Sigmoid colon (tissue), 7 donors: ENCODE measurements around the gene MYOC. TPM values are rescaled to one million over a fixed set of nuclear protein-coding genes. Genes with fewer than 3 reads are reported as not detected.
"Not testable (repeated sequence)": the region's sequence is repeated elsewhere in the genome, so short reads cannot be mapped to it uniquely, and the experiment has no call there.

ENCODE experiments used
- DNase-seq: peaks from one replicate; pipeline ENCODE4 v3.0.0-alpha.2; 2019
- H3K27ac ChIP-seq, 4 donors: fragments of 200-600 bp; sonication (generic); one replicate each; pipeline ENCODE4 v1.5.1; 2016 to 2019; ENCODE audit warnings: mild to moderate bottlenecking in 1 of 4
- H3K27me3 ChIP-seq, 3 donors: fragments of 200-600 bp; sonication (generic); one replicate each; pipeline ENCODE4 v1.5.1; 2019; ENCODE audit warnings: mild to moderate bottlenecking in 1 of 3
- H3K36me3 ChIP-seq, 4 donors: fragments of 200-600 bp; sonication (generic); one replicate each; pipeline ENCODE4 v1.5.1; 2016 to 2019
- H3K4me1 ChIP-seq, 4 donors: fragments of 200-600 bp; sonication (generic); one replicate each; pipeline ENCODE4 v1.5.1; 2017 to 2019
- H3K4me3 ChIP-seq, 4 donors: fragments of 200-600 bp; sonication (generic); one replicate each; pipeline ENCODE4 v1.5.1; 2017 to 2019; ENCODE audit warnings: mild to moderate bottlenecking in 2 of 4, moderate library complexity in 1 of 4
- H3K9me3 ChIP-seq, 4 donors: fragments of 200-600 bp in 3 of 4; sonication (generic) in 3 of 4; one replicate each; pipeline versions ENCODE4 v1.5.1 to v1.6.1; 2013 to 2019
- CTCF ChIP-seq, 4 experiments: fragments of 450-650 bp in 3 of 4; fragments of 200-600 bp in 1 of 4; IDR thresholded peaks; one replicate each; pipeline ENCODE4 v1.5.1; 2016 to 2019; ENCODE audit warnings: antibody characterized with exemption in 4 of 4, mild to moderate bottlenecking in 3 of 4, moderate library complexity in 2 of 4
- EP300 ChIP-seq, 4 donors: sonication (generic); formaldehyde crosslinking; IDR thresholded peaks; one replicate each; pipeline ENCODE4 v1.6.1; 2017; ENCODE audit warnings: antibody characterized with exemption in 4 of 4
- POLR2A ChIP-seq, 2 donors: fragments of 450-650 bp; IDR thresholded peaks; one replicate each; pipeline ENCODE4 v1.6.1; 2016; ENCODE audit warnings: antibody characterized with exemption in 2 of 2, mild to moderate bottlenecking in 2 of 2, moderate library complexity in 2 of 2
- POLR2AphosphoS5 ChIP-seq, 4 donors: sonication (generic); formaldehyde crosslinking; IDR thresholded peaks; one replicate each; pipeline ENCODE4 v1.6.1; 2017; ENCODE audit warnings: antibody characterized with exemption in 4 of 4
- WGBS, 2 donors: extraction: QIAGEN DNeasy Blood & Tissue Kit; methylation state at CpG; one replicate each; pipeline ENCODE4 v1.1.7; 2013; 5-methylcytosine and 5-hydroxymethylcytosine counted together
- intact Hi-C: fragments of 100-400 bp; cut with DNase I; formaldehyde crosslinking; loops from one replicate; pipeline ENCODE4 v1.15.1; 2023
- polyA plus RNA-seq, 3 donors: library from polyadenylated mRNA; stranded (reverse); fragments of 200-250 nt; gene quantifications; one replicate each; pipeline ENCODE4 v1.2.3, GENCODE V29; 2013
- total RNA-seq, 4 donors: library from RNA; depleted of rRNA; stranded (reverse); fragments of >200 nt; gene quantifications; one replicate each; pipeline ENCODE4 v1.1.0, GENCODE V29; 2016
- donor health status: healthy with polysubstance abuse.
- donor health status: Bipolar disorder and iron deficiency.
- donor health status: healthy.

The MYOC gene
- total and polyA plus RNA-seq, 7 donors: 0.50 to 31.0 (median 6.7) TPM; not detected in 1

- Histone ChIP-seq H3K27ac (peak overlapping the region in 3 of 4 donors; percentile 45 to 85 (median 64)), H3K4me3 (no peak overlapping the region), H3K27me3 (no peaks in the 10 kb centered on the region), H3K4me1 (peaks cover 0 to 44% (median 31%) of the 10 kb centered on the region in 4 donors), H3K9me3 (no peaks in the 10 kb centered on the region), H3K36me3 (no peaks in the 10 kb centered on the region)
- intact Hi-C loops: no loop called here
- no peak for DNase-seq
- TF ChIP-seq EP300 (IDR thresholded peaks at IDR 0.05) (no peak), POLR2A (IDR thresholded peaks at IDR 0.05) (no peak), POLR2AphosphoS5 (IDR thresholded peaks at IDR 0.05) (no peak), CTCF (IDR thresholded peaks at IDR 0.05) (no peak)
Measured at GRCh38 chr1:171664976-171665375, 12.5 kb upstream of the MYOC start.

- intact Hi-C loops: no loop called here
- Histone ChIP-seq H3K4me3 (no peak overlapping the region), H3K36me3 (no peaks in the 10 kb centered on the region), H3K27me3 (no peaks in the 10 kb centered on the region), H3K4me1 (peaks cover 0 to 44% (median 31%) of the 10 kb centered on the region in 4 donors), H3K9me3 (no peaks in the 10 kb centered on the region), H3K27ac (peak overlapping the region; percentile 45 to 85 (median 62))
- WGBS, 2 donors: 71 to 80% methylated on average over 4 of the region's 4 CpGs
- TF ChIP-seq CTCF (IDR thresholded peaks at IDR 0.05) (no peak), POLR2AphosphoS5 (IDR thresholded peaks at IDR 0.05) (no peak), POLR2A (IDR thresholded peaks at IDR 0.05) (no peak), EP300 (IDR thresholded peaks at IDR 0.05) (no peak)
- no peak for DNase-seq
Measured at GRCh38 chr1:171663854-171664575, 11.5 kb upstream of the MYOC start.

- Histone ChIP-seq H3K27me3 (no peaks in the 10 kb centered on the region), H3K4me1 (peaks cover 0 to 44% (median 31%) of the 10 kb centered on the region in 4 donors), H3K9me3 (no peaks in the 10 kb centered on the region), H3K4me3 (no peak overlapping the region), H3K36me3 (no peaks in the 10 kb centered on the region), H3K27ac (peak overlapping the region; percentile 45 to 85 (median 62))
- no peak for TF ChIP-seq EP300 (IDR thresholded peaks at IDR 0.05)
- no peak for TF ChIP-seq CTCF (IDR thresholded peaks at IDR 0.05)
- TF ChIP-seq POLR2A (IDR thresholded peaks at IDR 0.05): no peak
- peak in 1 of 4 donors; percentile 46 for TF ChIP-seq POLR2AphosphoS5 (IDR thresholded peaks at IDR 0.05)
- intact Hi-C loops: no loop called here
- no peak for DNase-seq
- 84 to 88% methylated on average over 7 of the region's 7 CpGs for WGBS, 2 donors
Measured at GRCh38 chr1:171663036-171663853, 10.8 kb upstream of the MYOC start.

- Histone ChIP-seq H3K9me3 (no peaks in the 10 kb centered on the region), H3K27me3 (no peaks in the 10 kb centered on the region), H3K36me3 (no peaks in the 10 kb centered on the region), H3K4me3 (no peak overlapping the region), H3K27ac (no peak overlapping the region), H3K4me1 (peaks cover 0 to 31% (median 23%) of the 10 kb centered on the region in 4 donors)
- intact Hi-C loops: no loop called here
- 74 to 86% methylated on average over 5 of the region's 5 CpGs for WGBS, 2 donors
- TF ChIP-seq CTCF (IDR thresholded peaks at IDR 0.05): no peak
- TF ChIP-seq POLR2AphosphoS5 (IDR thresholded peaks at IDR 0.05): no peak
- no peak for TF ChIP-seq EP300 (IDR thresholded peaks at IDR 0.05)
- no peak for TF ChIP-seq POLR2A (IDR thresholded peaks at IDR 0.05)
- DNase-seq: no peak
Measured at GRCh38 chr1:171661076-171661650, 8.7 kb upstream of the MYOC start.

- Histone ChIP-seq H3K4me1 (peaks cover 0 to 41% (median 40%) of the 10 kb centered on the region in 4 donors), H3K27ac (peak overlapping the region; percentile 70 to 88 (median 76))
- H3K4me3 ChIP-seq, H3K27me3 ChIP-seq, intact Hi-C loops, H3K9me3 ChIP-seq, DNase-seq, H3K36me3 ChIP-seq: not testable (repeated sequence)
- 60 to 87% methylated on average over 9 of the region's 9 CpGs for WGBS, 2 donors
Measured at GRCh38 chr1:171656206-171656605, 3.7 kb upstream of the MYOC start.
